AG08396 (cell line): Measurements from ENCODE around the gene MYLK4.

Experiments used
- DNase-seq: peaks from one replicate; pipeline ENCODE4 v3.0.0; 2012; ENCODE audit warnings: low spot score, mixed read lengths

Gene MYLK4

DNA sequence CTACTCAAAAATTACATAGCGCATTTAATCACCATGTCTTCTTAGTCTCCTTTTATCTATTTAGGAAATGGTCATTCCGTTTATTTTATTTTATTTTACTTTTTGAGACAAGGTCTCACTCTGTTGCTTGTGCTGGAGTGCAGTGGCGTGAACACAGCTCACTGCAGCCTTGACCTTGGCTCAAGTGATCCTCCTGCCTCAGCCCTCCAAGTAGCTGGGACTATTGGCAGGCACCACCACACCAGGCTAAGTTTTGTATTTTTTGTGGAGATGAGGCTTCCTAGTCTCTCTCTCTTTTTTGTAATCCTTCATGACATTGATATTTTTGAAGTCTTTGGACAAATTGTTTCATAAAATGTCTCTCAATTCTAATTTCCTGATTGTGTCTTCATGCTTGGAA is 4.7 kb upstream of the MYLK4 start:
- DNase-seq = no peak

DNA sequence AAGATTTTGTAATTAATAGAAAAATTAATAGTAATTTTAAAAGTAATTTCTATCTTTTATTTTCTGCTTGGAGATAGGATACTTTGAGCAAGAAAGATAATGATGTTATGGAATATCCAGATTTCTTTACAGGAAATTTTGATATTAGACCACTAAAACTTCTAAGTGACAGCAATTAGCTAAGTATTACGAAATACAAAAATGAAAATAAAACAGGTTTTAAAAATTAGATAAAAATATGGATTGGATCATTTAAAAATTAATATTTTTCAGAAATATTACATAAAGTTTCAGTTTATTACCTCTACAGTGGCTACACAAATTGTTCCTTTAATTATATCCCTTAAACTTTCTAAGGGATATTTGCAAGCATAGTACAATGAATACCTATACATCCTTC is 4.2 kb upstream of the MYLK4 start:
- no peak for DNase-seq

DNA sequence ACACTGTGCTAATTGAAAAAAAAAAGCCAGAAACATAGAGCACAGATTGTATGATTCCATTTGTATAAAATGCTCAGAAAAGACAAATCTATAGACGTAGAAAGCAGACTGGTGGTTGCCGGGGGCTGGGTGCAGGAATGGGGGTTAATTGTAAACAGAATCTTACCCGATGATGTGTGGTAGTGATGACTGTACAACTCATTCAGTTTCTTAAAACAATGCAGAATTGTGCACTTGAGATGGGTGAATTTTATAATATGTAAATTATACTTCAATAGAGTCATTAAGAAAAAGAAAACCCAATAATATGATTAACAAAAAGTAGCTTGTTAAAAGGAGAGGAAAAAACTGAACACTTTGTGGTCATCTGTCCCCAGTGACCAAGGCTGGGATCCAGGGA is 3.7 kb upstream of the MYLK4 start:
- DNase-seq = no peak

DNA sequence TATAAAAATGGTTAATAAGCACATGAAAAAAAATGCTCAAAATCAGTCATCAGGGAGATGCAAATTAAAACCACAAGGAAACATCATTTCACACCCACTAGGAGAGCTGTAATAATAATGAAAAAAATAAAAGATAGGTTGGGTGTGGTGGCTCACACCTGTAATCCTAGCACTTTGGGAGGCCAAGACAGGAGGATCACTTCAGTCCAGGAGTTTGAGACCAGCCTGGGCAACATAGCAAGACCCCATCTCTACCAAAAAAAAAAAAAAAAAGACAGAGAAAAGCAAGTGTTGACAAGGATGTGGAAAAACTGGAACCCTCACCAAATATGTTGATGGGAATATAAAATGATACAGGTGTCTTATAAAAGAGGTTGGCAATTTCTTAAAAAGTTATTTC is 3.0 kb upstream of the MYLK4 start:
- DNase-seq = no peak

DNA sequence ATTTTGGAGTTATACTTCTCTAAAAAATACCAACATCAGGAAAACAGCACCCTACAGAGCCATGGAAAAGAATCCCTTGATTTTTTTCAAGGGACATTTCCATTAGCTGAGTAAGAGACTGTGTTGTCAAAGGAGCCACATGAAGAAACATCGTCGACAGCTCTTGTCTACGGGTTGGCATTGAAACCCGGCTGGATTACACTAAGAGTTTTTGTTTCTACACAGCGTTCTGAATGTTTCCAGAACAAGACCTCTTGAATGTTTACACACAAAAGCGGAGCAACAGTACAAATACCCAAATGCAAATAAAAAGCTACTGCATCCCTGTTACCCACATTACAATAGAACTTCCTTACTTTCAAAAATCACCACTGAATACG is 2.4 kb upstream of the MYLK4 start:
- DNase-seq = no peak

DNA sequence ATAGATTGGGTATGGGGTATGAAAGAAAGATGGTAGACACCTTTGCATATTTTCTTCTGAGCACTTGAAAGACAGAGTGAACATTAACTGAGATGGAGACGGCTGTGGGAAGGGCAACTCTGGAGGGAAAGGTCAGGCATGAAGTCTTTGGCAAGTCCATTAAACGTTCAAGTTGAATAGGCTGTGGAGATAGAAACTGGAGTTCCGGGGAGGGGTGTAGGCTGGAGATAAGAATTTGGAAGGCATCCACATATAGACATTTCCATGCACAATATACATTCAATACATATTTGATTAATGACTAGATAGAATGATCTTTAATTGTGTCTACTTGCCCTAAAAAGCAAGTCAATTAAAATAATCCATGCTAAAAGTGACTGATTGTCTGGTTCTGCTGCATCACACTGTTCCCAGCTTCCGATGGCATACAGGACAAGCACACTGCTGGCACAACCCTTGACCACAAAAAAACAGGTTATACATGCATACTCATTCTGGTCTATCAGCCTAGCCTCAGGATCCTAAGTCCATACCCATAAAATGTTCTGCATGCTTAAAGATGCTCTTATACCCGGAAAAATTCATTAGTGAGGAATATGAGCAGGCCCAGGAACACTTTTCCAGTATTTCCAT is 1.9 kb upstream of the MYLK4 start:
- no peak for DNase-seq

DNA sequence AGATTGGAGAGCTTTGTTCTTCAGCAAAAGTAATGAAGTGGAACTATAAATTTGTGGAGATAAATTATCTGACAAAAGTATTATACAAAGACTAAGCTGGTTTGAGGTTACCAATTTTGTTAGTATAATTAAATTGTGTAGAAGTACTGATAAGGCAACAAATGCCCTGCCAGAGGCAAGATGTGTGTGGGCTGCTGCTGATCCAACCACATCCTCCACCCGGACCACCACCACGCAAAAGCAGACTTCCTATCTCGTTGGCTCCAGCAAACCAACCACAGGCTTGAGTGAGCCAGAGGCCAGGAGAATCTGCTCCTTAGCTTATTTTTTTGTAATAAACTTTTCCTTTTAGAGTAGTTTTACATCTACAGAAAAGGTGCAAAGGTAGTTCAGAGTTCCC is 1.1 kb upstream of the MYLK4 start:
- no peak for DNase-seq

DNA sequence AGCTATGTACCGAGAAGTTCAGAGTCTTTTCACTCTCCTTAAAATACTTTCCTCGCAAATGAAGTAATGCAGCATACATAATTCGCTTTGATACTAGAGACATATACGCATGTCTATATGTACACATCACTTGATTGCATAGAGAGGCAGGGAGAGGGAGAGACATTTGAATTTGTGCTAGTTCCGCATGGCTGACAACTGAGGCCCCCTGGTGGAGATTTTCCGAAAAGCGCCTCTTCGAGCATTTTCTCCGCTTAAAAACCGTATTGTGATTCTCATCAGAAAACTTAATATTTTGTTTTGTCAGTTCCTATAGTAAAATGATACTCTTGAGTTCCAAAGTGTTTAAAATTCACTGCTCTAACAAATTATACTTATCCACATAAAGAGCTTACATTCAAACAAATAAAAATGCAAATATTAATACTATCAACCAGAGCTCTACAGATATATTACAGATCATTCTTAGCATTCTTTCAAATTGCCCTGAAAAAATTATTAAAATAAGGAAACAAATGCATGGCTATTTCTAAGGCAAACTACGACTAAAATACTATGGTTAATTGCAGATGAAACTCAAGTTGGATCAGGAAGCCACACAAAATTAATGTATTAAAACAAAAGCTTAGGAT is 637 bp downstream of the MYLK4 start:
- peak; percentile 56 for DNase-seq

DNA sequence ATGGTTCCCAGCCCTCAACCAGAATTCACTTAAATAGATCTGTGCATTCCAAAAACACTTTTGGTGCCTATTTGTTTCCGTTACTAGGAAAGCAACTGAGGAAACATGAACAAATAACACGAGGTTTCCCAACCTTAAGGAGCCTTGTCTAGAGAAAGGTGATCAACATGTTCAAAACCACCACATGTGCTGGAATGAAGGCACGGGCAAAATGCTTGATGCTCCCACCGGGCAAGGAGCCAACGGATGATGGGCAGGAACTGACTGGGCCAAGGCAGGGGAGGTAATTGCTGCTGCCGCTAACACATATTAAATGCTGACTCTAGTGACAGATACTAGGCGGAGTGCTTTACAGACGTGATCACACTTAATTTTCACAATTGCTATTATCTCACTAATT is 2.5 kb downstream of the MYLK4 start:
- DNase-seq = no peak

DNA sequence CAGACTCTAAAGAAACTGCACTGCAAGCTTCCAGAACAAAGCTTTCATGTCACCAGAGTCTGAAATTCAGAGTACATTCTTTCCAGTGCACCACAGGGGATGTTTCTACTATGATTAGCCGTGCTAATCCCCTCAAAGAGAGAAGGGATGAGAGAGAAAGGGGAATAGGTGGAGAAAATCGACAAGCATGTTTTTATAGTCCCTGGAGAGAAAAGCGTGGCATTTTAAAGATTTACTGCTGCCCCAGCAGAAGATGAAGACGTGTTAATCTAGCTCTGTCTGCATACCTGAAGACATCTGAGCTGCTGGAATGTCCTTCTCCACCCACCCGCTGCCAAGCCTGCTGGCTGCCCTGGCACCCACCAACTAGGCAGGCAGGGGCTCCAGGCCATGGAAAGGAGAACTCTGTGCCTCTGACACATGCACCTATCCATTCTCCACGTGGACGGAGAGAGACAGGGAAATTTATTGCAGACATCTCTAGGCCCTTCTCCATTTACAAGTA is 4.1 kb downstream of the MYLK4 start:
- no peak for DNase-seq

DNA sequence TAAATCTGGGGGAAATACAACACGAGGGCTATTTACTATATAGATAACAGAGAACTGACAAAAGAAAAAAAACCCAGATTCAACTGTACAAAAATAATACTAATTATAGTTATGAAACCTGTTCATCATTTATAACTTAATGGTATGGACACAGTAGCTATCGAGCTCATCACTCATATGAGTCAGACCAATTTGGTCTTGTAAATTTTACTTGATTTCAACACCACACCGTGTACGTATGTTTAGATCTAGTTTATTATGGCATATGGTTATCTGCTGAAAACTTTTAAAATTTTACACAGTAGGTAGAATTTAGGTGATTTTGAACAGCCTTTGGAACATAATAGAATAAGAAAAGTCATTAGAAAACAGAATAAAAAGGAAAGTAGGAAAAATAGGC is 5.5 kb downstream of the MYLK4 start:
- no peak for DNase-seq

DNA sequence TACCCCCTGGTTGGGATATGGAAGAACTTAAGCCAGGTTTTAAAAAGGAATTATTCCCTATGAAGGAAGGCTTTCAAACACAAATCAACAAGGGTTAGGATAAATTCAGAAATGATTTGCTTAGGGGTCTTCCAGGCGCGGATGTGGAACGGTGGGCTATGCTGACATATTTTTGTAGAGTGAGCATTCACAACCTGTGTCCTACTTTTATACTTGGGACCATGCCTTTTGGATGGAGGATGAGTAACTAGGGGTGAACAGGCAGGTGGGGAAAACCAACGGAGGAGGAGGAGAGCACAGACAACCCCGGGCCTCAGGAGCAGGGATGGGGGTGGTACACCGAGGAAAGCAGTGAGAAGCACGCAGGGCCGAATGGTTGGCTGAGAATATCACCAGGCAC is 5.9 kb downstream of the MYLK4 start:
- no peak for DNase-seq

DNA sequence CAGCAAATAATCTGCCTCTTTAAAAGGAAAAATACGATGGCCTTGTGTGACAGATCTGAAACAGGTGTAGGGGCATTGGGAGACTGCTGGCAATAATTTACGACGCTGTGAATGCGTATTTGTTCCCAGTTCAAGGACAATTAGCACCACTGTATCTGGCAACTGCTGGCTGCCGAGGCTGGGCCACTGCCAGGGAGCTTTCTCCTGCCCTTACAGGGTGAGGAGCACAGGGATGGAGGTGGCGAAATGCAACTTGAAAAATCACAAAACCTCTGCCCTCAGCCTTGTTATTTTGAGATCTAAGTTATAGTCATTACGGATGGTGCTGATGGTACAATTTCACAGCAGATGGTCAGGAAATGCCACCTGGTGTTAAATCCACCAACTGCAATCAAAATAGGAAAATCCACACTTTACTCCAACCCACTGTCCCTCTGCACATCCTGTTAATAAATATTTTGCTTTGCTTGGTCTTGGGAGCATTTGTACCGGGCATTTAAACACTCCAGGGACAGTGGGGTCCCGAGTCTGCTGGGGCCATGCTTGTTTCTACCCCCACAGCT is 6.4 kb downstream of the MYLK4 start:
- no peak for DNase-seq

DNA sequence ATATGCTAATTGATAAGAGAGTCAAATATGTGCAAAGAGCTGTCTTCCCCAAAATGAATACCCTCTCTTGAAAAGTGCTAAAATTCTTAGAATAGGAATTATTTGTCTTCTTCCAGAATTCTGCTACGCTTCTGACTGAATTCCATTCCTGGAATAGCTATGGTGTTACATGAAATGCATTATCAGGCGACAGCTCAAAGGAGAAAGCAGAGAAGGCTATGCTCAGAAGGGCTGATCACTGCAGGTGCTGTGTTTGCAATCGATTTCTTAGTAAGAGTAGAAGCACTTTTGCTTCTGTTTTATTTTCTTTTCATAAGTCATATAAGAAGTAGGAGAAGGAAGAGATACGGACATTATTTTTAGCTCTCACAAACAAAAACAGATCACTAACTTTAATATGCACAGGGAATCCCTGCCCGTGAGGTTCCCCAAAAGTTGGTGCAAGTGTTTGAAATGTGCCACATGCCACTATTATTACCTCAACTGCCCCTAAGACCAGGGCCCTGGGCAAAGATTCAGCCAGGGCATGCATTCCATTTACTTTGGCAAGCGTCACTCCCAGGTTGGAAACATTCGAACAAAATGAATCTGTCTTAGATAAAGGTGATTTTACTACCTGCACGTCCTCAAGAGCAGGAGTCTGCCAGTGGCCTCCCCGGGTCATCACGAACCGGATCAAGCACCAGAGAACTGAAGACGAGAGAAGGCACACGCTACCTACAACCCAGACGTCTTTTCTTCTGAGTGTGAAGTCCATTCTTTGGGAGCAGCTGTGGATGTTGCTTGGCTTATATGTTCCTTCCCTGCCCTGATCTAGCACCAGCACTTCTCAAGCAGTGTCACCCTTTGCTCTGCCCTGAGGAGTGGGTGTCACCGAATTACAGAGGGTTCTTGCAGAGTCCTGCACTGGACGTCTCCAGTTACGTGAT is 7.2 kb downstream of the MYLK4 start:
- no peak for DNase-seq

DNA sequence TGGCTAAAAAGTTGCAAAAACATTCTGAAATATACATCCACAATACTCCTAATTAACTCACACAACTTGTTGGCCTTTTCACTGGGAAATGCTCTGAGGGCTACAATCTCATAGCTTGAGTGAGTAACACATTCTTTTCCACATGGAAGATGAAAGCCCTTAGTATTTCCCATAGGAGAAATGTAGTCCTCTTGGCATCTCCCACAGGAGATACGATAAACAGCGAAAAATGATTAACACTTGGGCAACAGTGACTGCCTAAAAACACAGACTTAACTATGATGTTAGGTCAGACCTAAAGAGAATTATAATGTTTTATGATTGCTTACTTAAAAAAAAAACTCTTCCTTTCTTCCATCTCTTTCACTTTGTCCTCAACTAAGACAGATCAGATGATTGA is 9.0 kb downstream of the MYLK4 start:
- DNase-seq = no peak

DNA sequence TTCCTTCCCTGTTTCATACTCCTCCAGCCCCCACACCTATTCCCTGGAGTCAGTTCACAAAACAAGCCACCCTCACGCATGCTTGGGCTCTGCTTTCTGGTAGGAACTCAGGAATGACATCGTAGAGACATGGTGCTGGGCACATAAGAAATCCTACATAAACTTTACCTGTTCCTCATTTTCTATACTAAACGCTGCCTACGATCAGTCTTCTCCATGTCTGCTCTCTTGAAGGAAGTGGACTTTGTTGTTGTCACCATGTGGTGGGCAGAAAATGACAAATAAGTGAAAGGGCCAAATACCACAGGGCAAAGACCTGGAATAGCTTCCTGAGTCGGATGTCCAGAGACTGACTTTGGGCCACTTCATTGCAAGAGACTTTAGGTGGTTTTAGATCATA is 10.1 kb downstream of the MYLK4 start:
- DNase-seq = no peak

DNA sequence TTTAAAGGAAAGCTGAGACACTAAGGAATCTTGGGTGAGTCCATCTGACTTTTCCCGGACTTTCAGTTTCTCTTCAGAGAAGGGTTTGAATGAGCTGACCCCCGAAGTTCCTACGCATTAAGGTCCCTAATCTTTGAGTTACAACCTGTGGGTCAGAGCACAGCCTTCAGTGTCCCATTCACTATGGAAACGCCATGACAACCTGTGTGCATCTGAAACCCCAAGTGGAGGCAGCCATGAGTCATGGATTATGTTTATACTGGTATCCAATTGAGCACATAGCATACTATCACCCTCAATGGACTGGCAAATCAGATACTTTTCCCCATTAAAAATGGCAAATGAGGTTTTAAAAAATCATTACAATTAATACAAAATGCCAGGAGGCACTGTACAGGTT is 11.4 kb downstream of the MYLK4 start:
- peak; percentile 78 for DNase-seq

DNA sequence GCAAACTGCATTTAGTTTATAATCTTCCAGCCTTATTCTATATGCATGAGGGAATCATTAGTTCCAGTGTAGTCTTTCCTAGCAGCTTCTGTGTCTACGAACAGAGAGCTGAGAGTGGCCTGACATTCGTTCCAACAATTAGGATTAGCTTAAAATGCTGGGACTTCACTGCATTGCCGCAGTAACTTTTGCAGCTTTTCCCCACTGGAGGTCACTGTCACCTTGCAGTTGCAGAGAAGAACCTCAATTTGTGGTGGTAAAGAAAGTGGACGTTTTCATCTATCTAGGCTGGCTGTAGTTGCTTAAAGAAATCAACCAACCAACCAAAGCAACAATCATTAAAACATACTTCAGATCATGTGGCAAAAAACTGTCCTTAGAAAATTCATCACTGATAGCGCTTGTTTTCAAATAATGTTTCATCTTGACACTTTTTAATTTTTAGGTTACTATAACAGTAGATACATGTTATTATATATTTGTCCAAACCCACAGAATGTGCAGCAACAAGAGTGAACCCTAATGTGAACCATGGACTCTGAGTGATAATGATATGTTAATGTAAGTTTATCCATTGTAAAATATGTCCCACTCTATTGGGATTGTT is 12.2 kb downstream of the MYLK4 start:
- DNase-seq = peak; percentile 68

DNA sequence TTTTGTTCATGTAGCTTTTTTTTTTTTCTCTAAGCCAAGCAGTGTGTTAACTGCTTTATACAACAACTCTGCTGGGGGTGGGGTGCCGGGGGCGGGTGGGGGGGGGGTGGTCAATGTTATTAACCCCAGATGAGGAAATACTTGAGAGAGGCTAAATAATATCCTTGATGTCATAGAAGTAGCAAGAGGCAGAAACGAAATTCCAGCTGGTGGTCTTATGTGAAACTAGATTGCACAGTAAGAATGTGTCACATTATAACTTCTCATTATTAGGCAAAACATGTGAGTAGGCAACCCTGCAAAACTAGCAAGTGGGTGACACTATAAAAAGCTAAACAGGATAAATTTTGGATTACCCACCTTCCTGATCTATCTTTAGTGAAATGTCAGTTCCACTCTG is 12.8 kb downstream of the MYLK4 start:
- DNase-seq = no peak

DNA sequence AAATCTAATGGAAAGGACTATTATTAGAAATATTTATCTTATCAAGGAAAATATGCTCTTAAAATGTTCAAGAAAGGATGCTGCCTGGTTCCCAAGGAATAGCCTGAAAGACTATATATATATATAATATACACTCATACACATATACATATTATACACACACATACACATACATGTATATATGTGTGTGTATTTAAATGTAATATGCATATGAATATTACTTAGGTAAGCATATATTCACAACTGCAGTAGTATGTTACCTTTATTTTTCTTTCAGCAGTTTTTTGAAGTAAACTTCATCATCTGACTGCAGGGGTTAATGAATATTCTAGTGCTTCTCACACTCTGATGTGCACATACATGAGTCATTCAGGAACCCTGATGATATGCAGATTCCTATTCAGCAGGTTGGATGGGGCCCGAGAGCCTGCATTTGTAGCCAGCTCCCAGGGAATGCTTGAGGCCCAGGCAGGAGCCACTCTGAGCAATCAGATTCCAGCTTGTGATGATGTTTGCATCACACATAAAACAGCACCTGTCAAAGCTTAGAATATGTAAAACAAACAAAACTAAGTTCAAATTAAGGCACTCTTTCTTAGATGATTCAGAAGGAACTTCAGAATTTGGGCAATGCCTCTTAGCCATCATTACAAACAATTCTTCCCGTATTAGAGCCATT is 16.1 kb downstream of the MYLK4 start:
- no peak for DNase-seq

DNA sequence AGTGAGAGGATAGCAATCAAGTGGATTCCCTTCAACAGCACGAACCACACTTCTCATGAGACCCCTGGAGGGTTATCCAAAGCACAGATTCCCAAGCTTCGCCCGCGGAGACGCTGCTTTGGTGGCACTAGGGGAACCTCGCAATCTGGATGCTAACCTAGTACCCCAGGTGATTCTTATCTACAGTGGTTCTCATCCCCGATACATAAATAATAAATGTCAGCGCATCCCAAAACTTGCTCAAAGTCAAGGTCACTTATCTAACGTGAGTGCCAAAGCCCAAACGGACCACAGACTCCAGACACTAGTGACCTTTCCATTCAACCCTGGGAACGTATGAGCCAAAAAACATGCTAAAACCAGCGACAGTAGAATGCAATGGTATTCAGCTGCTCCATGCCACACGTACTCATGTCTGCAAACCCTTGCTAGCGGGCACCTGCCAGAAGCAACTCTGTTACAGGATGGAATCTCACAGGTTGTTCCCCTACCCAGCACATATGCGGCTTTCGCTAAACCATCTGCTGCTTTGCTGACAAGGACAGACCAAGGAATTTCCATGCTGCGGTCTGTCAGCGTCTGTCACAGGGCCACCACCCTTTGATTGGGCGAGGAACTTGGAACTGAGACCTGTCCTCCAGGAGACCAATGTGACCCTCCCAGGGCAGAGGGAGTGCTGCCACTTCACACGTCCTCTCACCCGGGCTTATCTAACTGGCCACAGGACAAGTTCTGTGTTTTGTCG is 16.8 kb downstream of the MYLK4 start:
- DNase-seq = no peak
